DMS 273 (cell line): Measurements from ENCODE around the gene TMEM132D.
"Not testable (repeated sequence)": the region's sequence is repeated elsewhere in the genome, so short reads cannot be mapped to it uniquely, and the experiment has no call there.

ENCODE experiments used
- DNase-seq: peaks from one replicate; lab custom pipeline; 2025; ENCODE audit not compliant: unreplicated experiment; lab: John Stamatoyannopoulos, UW

TMEM132D gene

GRCh38 chr12:129903956-129904829 is at the start of gene TMEM132D:
Gene TMEM132D, minus strand, starts transcription at chr12:129904025.
- peak; percentile 2 for DNase-seq

GRCh38 chr12:129949651-129950050 is 45.8 kb upstream of the TMEM132D start:
- DNase-seq: peak; percentile 3

GRCh38 chr12:129941618-129942017 is 37.8 kb upstream of the TMEM132D start:
- DNase-seq: no peak

- DNase-seq: no peak
Measured at GRCh38 chr12:129938089-129938488, 34.3 kb upstream of the TMEM132D start.

- DNase-seq: no peak
Measured at GRCh38 chr12:129937426-129937825, 33.6 kb upstream of the TMEM132D start.

GRCh38 chr12:129928643-129929042 is 24.8 kb upstream of the TMEM132D start:
- DNase-seq: no peak

- DNase-seq: no peak
Measured at GRCh38 chr12:129927316-129927900, 23.6 kb upstream of the TMEM132D start.

- peak; percentile 67 for DNase-seq
Measured at GRCh38 chr12:129911428-129912049, 7.7 kb upstream of the TMEM132D start.

GRCh38 chr12:129909051-129910020 is 5.5 kb upstream of the TMEM132D start:
- no peak for DNase-seq

GRCh38 chr12:129903092-129903945 is 506 bp downstream of the TMEM132D start:
- no peak for DNase-seq

GRCh38 chr12:129902371-129903091 is 1.3 kb downstream of the TMEM132D start:
- DNase-seq: no peak

GRCh38 chr12:129901254-129901653 is 2.6 kb downstream of the TMEM132D start:
- DNase-seq: no peak

- DNase-seq: no peak
Measured at GRCh38 chr12:129900306-129900705, 3.5 kb downstream of the TMEM132D start.

- not testable (repeated sequence) for DNase-seq
Measured at GRCh38 chr12:129899045-129899444, 4.8 kb downstream of the TMEM132D start.

GRCh38 chr12:129893691-129894090 is 10.1 kb downstream of the TMEM132D start:
- no peak for DNase-seq

- no peak for DNase-seq
Measured at GRCh38 chr12:129887101-129887500, 16.7 kb downstream of the TMEM132D start.

GRCh38 chr12:129886541-129886940 is 17.3 kb downstream of the TMEM132D start:
- no peak for DNase-seq

GRCh38 chr12:129885287-129885686 is 18.5 kb downstream of the TMEM132D start:
- DNase-seq: no peak

GRCh38 chr12:129877411-129877810 is 26.4 kb downstream of the TMEM132D start:
- DNase-seq: no peak
